ENCODE results near the gene ACSS1.
"Not testable (repeated sequence)": the region's sequence is repeated elsewhere in the genome, so short reads cannot be mapped to it uniquely, and the experiment has no call there.

ACSS1 gene

DNA sequence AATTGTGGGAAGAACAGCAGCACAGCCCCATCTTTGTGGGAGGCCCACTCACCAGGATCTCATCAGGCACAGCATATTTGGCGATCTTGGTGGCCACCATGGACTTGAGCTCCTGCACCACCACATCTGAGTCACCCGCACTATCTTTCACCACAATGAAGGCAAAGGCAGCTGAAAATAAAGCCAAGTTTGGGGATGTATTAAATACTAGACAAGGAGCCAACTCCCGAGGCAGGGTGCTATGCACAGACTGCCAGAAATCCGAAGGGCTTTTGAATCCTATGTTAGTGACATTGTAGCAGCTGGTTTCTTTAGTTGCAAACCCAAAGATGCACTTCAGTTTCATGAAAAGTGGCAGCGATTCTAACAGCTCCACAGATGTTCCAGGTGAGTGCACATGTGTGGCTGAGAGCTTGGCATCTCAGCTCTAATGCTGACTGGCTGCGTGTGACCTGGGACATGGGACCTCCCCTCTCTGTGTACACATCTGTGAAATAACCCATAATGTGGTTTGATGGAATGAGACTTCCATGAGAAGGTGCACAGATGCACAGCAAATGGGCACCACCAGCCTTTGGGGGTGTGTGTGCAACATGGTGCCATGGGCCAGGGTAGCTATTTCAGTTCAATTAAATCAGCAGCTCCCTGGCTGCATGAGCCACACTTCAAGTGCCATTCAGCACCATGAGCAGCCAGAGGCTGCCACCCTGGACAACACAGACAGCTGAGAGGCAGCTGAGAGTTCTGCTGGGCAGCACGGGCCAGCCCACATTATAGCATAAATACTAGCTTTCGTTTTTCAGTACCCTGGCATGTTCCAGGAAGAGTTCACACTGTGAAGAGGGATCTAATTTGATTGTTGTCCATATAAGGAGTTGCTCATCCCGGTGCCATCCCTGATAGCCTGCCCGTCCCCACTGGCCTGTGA lies 48.5 kb downstream of the ACSS1 start:
- no peak for DNase-seq

DNA sequence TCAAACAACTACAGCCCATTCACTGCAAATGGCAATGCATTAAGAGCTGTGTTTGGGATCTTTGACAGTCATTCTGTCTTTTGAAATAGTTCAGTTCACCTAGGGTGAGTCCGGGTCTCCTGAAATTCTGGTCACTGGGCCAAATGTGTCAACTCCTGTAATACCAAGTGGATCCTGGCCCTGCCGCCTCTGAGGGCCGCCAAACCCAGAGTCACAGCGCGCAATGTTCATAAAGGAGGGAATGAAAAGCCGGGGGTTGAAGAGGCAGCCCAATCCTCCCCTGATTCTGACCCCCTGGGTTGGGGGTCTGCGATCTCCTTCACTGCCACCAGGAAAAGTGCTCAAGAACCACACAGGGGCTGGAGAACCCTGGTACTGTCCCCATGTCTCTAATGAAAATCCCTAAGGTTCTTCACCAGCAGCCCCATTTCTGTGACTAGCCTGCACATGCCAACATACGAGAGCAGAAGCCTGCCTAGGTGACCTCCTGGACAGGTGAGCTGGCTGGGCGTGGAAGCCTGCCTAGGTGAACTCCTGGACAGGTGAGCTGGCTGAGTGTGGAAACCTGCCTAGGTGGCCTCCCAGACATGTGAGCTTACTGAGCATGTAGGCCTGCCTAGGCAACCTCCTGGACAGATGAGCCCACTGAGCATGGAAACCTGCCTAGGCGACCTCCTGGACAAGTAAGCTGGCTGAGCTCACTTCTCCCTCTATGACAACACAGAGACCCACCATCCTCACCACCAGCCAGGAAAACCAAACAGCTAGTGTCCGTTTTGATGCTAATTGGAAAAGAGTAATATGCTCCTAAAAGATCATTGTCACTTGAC lies 49.3 kb downstream of the ACSS1 start:
- no peak for DNase-seq

GRCh38 chr20:25007491-25008305 lies 50.2 kb downstream of the ACSS1 start:
- DNase-seq: no peak

DNA sequence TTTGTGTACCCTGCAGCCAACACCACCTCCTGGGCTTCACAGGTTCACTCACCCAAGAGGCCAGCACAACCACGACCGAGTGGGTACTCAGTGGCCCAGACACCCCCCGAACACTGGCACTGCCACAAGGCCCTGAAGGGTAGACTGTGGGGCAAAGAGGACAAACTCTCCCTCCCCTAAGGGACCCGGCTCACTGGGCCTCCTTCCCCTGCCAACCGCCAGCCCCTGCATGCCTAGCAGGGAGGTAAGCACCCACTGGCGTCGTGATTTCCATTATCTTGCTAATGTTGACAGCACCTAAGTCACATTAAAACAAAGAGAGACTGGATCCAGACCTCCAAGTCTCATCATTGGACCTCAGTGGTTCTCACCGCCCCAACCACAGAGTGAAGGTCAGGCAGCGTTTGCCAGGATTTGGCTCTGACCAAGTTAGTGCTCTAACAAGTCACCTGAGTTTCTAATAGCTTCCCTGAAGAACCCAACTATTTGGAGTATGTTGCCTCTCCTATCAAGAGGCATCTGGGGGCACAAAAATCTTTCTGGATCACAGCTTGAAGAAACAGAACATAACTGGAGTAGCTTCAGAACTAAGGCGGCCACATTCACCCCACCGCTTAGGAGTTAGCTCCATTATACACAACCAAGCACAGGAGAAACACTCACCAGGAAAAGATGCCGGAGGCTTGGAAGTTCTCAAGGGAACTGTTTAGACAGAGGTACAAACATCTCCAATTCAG lies 51.3 kb downstream of the ACSS1 start:
- DNase-seq: no peak

- DNase-seq: no peak
Observed at GRCh38 chr20:25005661-25006060, 52.3 kb downstream of the ACSS1 start.

GRCh38 chr20:25005220-25005619 lies 52.7 kb downstream of the ACSS1 start:
- no peak for DNase-seq

DNA sequence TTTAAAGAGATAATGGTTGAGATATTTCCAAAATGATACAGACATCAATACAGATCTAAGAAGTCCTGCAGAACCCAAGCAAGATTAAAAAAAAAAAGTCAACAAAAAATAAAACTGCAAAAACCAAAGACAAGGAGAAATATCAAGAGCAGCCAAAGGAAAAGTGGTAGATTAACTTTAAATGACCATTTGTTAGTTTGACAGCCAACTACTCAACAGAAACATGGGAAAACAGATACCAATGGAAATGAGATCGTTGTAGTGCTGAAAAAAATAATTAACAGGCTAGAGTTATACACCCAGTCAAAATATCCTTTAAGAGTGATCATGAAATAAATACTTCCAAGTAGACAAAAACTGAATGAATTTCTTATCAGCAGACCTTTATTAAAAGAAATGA lies 54.9 kb downstream of the ACSS1 start:
- DNase-seq: no peak

DNA sequence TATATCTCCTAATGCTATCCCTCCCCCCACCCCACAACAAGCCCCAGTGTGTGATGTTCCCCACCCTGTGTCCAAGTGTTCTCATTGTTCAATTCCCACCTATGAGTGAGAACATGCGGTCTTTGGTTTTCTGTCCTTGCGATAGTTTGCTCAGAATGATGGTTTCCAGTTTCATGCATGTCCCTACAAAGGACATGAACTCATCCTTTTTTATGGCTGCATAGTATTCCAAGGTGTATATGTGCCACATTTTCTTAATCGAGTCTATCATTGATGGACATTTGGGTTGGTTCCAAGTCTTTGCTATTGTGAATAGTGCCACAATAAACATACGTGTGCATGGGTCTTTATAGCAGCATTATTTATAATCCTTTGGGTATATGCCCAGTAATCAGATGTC lies 56.6 kb downstream of the ACSS1 start:
- not testable (repeated sequence) for DNase-seq

- no peak for DNase-seq
Observed at GRCh38 chr20:25000268-25000801, 57.6 kb downstream of the ACSS1 start.

DNA sequence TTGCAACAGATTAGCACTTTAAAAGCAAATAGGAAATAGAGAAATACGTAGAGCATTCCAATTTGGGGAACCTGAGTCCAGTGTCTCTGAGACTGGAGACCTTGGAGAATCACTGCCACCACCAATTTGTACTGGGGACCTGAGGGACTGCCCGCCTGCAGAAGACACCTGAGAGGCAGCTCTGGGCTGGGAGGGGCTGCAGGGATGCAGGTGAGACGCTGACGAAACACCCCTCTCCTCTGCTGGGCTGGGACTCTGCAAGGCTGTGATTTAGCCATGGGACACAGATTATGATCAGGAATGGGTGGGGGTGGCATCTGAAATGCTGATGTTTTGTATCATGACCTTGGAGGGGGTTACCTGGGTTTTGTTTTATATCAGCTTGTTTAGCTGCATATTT lies 58.4 kb downstream of the ACSS1 start:
- no peak for DNase-seq

- no peak for DNase-seq
Observed at GRCh38 chr20:24998631-24999445, 59.1 kb downstream of the ACSS1 start.

- no peak for DNase-seq
Observed at GRCh38 chr20:24998121-24998520, 59.8 kb downstream of the ACSS1 start.

GRCh38 chr20:24996449-24997377 lies 61.2 kb downstream of the ACSS1 start:
- no peak for DNase-seq

DNA sequence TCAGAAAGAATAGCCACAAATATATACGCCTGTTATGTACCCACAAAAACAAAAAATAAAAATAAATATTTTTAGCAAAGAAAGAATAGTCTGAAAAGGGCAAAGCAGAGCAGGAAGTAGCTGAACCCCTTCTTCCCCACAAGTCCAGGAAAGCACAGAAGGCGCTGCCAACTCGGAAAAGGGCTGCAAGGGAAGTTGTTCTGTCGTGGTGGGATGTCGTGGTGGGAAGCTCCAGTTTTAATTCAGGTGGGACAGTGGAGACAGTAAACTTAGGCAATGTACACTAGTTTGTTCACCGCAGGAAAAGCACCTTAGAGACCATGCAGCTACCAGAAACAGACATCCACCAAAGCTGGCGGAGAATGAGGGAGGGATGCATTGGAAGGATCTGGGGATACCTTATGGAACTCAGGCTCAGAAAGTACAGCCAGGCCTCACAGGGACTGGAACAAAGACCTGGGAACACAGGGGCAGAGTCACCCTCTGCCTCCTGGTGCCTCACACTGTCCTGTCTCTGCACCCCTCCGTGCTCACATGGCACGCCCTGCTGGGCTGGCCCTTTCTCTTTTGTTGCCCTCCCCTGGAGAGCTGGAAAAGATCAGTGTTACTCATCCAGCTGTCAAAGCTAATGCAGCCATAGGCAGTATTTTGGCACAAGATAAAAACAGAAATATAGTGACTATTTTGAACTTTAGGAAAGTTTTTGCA lies 62.0 kb downstream of the ACSS1 start:
- DNase-seq: no peak

- peak; percentile 84 for DNase-seq
Observed at GRCh38 chr20:24994470-24995368, 63.2 kb downstream of the ACSS1 start.

- no peak for DNase-seq
Observed at GRCh38 chr20:24994186-24994465, 63.8 kb downstream of the ACSS1 start.

- DNase-seq: no peak
Observed at GRCh38 chr20:24993337-24994185, 64.4 kb downstream of the ACSS1 start.
